Ramos (cell line): ENCODE measurements around the gene PF4V1.

Experiments
- in situ Hi-C: fragments of 300-500 bp; cut with MboI; formaldehyde crosslinking; loops from one replicate; pipeline ENCODE4 v1.14.3; 2022; ENCODE audit warnings: low sequenced_read_pairs; ENCODE audit not compliant: unreplicated experiment

PF4V1 gene

GRCh38 chr4:73853246-73853704 is at the start of gene PF4V1:
TSS of gene PF4V1 (plus strand) at chr4:73853296. CDS start at chr4:73853363, 67 bp downstream.
- in situ Hi-C loops, result no loop called here

DNA sequence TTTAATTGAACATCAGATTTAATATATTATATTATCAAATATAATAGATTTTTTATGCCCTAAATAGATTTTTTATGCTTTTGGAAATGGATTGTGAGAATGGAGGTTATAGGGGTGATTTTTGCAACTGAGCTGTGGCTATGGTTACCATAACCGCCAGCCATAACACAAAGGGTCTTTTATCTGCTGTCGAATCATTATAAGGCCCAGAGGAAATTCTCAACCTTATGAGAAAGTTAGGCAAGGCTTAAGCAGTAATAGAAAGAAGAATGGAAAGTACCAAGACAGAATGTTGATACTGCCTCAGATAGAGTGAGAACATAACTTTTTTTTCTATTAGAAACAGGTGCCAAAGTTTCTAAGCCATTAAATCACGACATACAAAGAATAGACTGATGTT is 42.9 kb upstream of the PF4V1 start:
- in situ Hi-C loops, result no loop called here

DNA sequence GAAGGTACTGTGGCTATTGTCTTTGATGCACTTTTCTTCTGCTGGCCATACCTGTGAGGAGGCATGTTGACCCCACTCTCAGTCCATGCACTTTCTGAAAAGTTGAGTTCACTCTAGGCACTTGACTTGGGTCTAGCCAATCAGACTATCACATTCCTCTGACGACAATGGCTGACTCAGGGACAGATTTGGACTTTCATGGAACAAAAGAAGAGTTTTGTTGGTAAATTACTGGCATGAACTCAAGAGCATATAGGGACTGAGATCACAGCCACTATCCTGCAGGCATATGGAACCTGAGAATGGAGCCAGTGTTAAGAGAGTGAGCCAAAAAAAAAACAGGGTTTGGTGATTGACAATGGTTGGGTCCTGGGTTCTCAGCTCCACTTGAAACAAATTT is 41.3 kb upstream of the PF4V1 start:
- in situ Hi-C loops, result no loop called here

- in situ Hi-C loops, result no loop called here
Observed at GRCh38 chr4:73814679-73815078, 38.4 kb upstream of the PF4V1 start.

- in situ Hi-C loops, result no loop called here
Observed at GRCh38 chr4:73815145-73815544, 38.0 kb upstream of the PF4V1 start.

GRCh38 chr4:73816814-73817213 is 36.3 kb upstream of the PF4V1 start:
- in situ Hi-C loops, result no loop called here

DNA sequence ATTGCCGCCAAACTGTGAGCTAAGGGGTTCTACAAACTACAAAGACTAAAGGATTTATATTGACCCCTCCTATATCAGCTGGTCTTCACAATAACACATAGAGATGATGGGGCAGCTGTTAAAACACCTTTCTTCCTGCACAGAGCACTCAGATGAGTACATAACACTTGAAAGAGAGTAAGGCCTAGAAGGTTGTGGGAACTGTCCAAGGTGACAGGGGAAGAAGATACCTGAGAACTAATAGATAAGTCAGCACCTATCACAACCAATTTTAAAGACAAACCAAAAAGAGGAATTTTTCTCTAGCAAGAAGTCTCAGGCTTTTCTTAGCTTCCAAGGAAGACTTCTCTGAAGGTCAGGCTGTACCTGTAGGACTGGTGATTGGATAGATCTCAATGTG is 35.8 kb upstream of the PF4V1 start:
- in situ Hi-C loops, result no loop called here

DNA sequence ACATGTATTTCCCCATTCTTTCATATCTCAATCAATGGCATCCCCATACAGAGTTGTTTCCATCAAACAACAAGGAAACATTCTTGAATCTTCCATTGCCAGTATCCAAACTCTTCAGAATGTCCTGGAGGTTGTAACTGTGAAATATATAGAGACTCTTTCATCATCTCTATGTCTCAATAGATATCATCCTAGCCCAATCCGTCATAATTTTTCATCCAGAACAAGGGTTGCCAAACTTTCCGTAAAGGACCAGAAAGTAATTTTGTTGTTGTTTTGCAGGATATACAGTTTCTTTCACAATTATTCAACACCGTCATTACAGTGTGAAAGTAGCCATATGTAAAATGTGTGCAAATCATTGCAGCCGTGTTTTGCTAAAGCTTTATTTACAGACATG is 31.8 kb upstream of the PF4V1 start:
- in situ Hi-C loops, result no loop called here

- in situ Hi-C loops, result no loop called here
Observed at GRCh38 chr4:73822389-73822788, 30.7 kb upstream of the PF4V1 start.

DNA sequence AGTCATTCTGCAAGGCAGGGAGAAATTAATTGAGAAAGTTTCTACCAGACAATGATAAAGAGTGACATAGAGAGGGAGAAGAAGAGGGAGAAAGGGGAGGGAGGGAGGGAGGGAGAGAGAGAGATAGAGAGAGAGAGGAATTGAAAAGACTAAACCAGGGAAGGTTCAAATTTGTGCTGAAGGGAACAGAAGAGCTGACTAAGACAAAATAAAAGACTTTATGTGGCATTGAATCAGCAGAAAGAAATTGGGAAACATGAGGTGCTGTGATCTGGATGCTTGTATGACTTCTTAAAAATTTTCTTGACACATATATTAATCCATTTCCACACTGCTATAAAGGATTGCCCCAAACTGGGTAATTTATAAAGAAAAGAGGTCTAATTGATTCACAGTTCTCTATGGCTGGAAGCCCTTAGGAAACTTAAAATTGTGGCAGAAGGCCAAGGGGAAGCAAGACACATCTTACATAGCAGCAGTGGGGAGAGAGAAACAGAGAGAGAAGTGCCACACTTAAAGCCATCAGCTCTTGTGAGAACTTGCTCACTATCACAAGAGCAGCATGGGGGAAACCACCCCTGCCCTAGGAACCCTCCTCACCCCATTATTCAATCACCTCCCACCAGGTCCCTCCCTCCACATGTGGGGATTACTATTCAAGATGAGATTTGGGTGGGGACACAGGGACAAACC is 30.1 kb upstream of the PF4V1 start:
- in situ Hi-C loops, result no loop called here

GRCh38 chr4:73823760-73824159 is 29.3 kb upstream of the PF4V1 start:
- in situ Hi-C loops, result no loop called here

GRCh38 chr4:73828956-73829355 is 24.1 kb upstream of the PF4V1 start:
- in situ Hi-C loops, result no loop called here

- in situ Hi-C loops, result no loop called here
Observed at GRCh38 chr4:73831569-73831968, 21.5 kb upstream of the PF4V1 start.

GRCh38 chr4:73832651-73833237 is 20.4 kb upstream of the PF4V1 start:
- in situ Hi-C loops, result no loop called here

GRCh38 chr4:73836373-73837279 is 16.5 kb upstream of the PF4V1 start, which contains the start of gene CXCL6:
TSS of gene CXCL6 (plus strand) at chr4:73836678. CDS start at chr4:73836751, 73 bp downstream.
- in situ Hi-C loops, result no loop called here

DNA sequence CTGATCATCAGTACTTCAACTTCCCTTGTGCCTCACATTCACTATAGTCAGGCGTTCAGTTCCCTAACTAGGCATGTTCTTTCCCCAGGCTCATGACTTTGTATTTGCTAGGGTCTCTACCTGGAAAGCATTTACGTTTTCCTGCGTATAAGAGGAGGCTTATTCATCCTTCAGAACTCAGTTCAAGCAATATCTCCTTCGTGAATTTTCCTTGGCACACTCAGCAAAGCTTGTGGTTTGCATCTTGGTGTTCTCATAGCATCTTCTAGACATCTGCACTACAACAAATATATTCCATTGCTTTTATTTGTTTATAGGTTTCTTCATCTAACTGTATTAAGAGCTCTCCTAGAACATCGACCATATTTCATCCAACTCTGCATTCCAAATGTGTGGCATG is 14.0 kb upstream of the PF4V1 start:
- in situ Hi-C loops, result no loop called here

DNA sequence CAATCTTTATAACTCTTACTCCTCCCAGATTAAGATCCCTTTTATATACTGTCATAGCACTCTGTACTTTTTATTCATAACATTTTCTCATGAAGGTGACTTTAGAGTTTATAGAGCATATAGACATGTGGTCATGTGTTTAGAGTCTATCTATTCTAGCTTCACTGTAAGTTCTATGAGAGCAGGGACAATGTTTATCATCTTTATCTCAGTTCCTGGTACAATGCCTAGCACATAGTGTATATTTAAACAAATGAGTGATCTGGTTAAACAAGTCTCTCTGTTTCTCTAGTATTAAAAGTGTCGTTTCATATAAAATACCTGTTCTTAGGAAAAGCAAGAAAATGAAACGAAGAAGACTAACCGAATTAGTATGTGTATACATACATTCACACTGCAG is 13.4 kb upstream of the PF4V1 start:
- in situ Hi-C loops, result no loop called here

DNA sequence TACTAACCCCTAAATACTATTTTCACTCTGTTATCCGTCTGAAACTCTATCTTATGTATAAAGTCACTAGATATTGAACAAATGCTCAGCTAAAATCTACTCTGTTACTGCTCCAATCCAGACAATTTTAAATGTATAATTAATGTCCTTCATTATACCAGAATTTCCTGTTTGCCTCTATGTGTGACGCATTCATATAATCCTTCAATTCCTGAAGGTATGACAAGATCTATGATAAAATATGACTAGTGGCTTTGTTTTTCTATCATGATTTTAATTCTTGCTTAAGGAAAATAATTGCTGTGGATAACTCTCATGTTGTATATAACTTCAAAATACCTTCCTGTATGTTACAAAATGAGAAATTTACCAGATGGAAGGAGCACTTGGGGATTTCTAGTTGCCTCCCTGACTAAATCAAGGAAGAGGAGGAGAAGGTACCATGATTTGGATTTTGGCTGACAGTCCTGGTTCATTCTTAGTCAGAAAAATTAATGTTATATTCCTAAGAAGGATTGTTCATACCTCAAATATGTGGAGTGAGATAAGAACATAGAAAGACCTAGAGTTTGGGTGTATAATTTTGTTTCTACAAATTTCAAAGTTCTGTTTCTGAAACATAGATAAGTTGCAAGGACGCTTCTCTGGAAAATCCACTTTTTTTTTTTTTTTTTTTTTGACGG is 11.7 kb upstream of the PF4V1 start:
- in situ Hi-C loops, result no loop called here

- in situ Hi-C loops, result no loop called here
Observed at GRCh38 chr4:73842696-73843095, 10.4 kb upstream of the PF4V1 start.

DNA sequence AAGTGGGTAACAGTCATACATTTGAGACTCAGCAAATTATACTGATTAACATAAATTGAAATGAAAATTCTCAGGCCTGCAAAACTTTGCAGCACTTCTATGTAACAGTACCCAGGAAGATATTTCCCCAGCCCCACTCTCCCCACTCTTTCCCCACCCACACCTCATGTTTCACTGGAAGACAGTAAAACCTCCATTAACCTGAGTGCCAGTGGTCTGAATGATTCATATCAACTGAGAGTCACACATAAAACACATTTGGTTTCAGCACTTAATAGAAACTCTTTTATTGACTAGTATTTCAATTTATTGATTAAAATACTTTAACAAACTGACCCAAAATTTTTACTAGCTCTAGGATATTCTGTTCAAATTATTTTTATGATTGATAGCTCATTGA is 9.7 kb upstream of the PF4V1 start:
- in situ Hi-C loops, result no loop called here
